Esophagus squamous epithelium (tissue), 5 donors: ENCODE data around the gene FAM114A1. TPM values are rescaled to one million over a fixed set of nuclear protein-coding genes. Genes with fewer than 3 reads are reported as not detected.

Experiments used
- DNase-seq: peaks from one replicate; lab custom pipeline; 2025; lab: John Stamatoyannopoulos, UW
- H3K27ac ChIP-seq, 4 donors: fragments of 200-600 bp; sonication (generic); one replicate each; pipeline ENCODE4 v1.5.1; 2016 to 2019; ENCODE audit warnings: mild to moderate bottlenecking in 1 of 4
- H3K27me3 ChIP-seq, 4 donors: fragments of 200-600 bp; sonication (generic); 1 replicate in 3 of 4; 2 replicates in 1 of 4; pipeline versions ENCODE4 v1.5.1 to v1.6.0; 2017 to 2021; ENCODE audit warnings: antibody characterized with exemption in 1 of 4
- H3K36me3 ChIP-seq, 3 donors: fragments of 200-600 bp; sonication (generic); one replicate each; pipeline ENCODE4 v1.5.1; 2016 to 2019
- H3K4me1 ChIP-seq, 3 donors: fragments of 200-600 bp; sonication (generic); one replicate each; pipeline ENCODE4 v1.5.1; 2017 to 2019
- H3K4me3 ChIP-seq, 4 donors: fragments of 200-600 bp; sonication (generic); 1 replicate in 3 of 4; 2 replicates in 1 of 4; pipeline ENCODE4 v1.5.1; 2016 to 2019; ENCODE audit warnings: mild to moderate bottlenecking in 2 of 4, moderate library complexity in 1 of 4
- H3K9me3 ChIP-seq, 3 donors: fragments of 200-600 bp; sonication (generic); one replicate each; pipeline ENCODE4 v1.5.1; 2016 to 2019
- CTCF ChIP-seq, 6 experiments: fragments of 450-650 bp in 4 of 6; fragments of 200-600 bp in 2 of 6; sonication (generic) in 2 of 6; IDR thresholded peaks; one replicate each; pipeline ENCODE4 v1.5.1; 2016 to 2019; ENCODE audit warnings: antibody characterized with exemption in 6 of 6, mild to moderate bottlenecking in 4 of 6, moderate library complexity in 4 of 6
- POLR2A ChIP-seq, 4 donors: fragments of 450-650 bp; IDR thresholded peaks; one replicate each; pipeline ENCODE4 v1.6.1; 2017; ENCODE audit warnings: antibody characterized with exemption in 4 of 4, mild to moderate bottlenecking in 4 of 4, moderate library complexity in 3 of 4
- WGBS, 2 donors: methylation state at CpG; one replicate each; pipeline ENCODE4 v1.1.5; 2018; 5-methylcytosine and 5-hydroxymethylcytosine counted together
- intact Hi-C: fragments of 100-400 bp; cut with DNase I; formaldehyde crosslinking; loops from one replicate; pipeline ENCODE4 v1.15.0; 2022
- total RNA-seq, 4 donors: library from RNA; depleted of rRNA; stranded (reverse); fragments of >200 nt; gene quantifications; one replicate each; pipeline ENCODE4 v1.1.0, GENCODE V29; 2016
- donor health status: DM: yes; HTN: yes; CAD: no.

Gene FAM114A1
- total RNA-seq, 4 donors from 2014 or later = 36.7 to 80.9 (median 69.2) TPM

GRCh38 chr4:38865445-38865844, 2.2 kb upstream of the FAM114A1 start:
- intact Hi-C loops = loop anchor here (10.0 kb wide), 1 partner anchor 101 kb away; no protein-coding TSS in a partner anchor
- TF ChIP-seq POLR2A (IDR thresholded peaks at IDR 0.05) (no peak), CTCF (IDR thresholded peaks at IDR 0.05) (no peak)
- Histone ChIP-seq H3K9me3 (no peaks in the 10 kb centered on the region), H3K4me3 (no peak overlapping the region), H3K27ac (no peak overlapping the region), H3K27me3 (no peaks in the 10 kb centered on the region), H3K4me1 (peaks cover 6 to 32% (median 22%) of the 10 kb centered on the region in 3 donors), H3K36me3 (peaks cover 0 to 8% (median 0%) of the 10 kb centered on the region in 3 donors)
- 63 to 66% methylated on average over 6 of the region's 6 CpGs for WGBS, 2 donors
- no peak for DNase-seq

- 39 to 46% methylated on average over 10 to 11 of the region's 11 CpGs for WGBS, 2 donors
These were observed 581 bp upstream of the FAM114A1 start for GRCh38 chr4:38866973-38867477.

GRCh38 chr4:38868059-38868960, 704 bp downstream of the FAM114A1 start:
- Histone ChIP-seq H3K4me1 (peaks cover 9 to 61% (median 34%) of the 10 kb centered on the region in 3 donors), H3K4me3 (peak overlapping the region; percentile 58 to 92 (median 83)), H3K9me3 (no peaks in the 10 kb centered on the region), H3K36me3 (peaks cover 0 to 12% (median 0%) of the 10 kb centered on the region in 3 donors), H3K27me3 (no peaks in the 10 kb centered on the region), H3K27ac (peak overlapping the region; percentile 87 to 98 (median 97))
- DNase-seq = no peak
- no peak for TF ChIP-seq CTCF (IDR thresholded peaks at IDR 0.05)
- TF ChIP-seq POLR2A (IDR thresholded peaks at IDR 0.05) = no peak
- intact Hi-C loops = loop anchor here (10.0 kb wide), 1 partner anchor 104 kb away; no protein-coding TSS in a partner anchor
- 17 to 29% methylated on average over 17 to 19 of the region's 30 CpGs for WGBS, 2 donors

More at GRCh38 chr4:38866973-38867477, 581 bp upstream of the FAM114A1 start:
- no peaks in the 10 kb centered on the region for H3K9me3 ChIP-seq
- no peak for DNase-seq
- H3K27me3 ChIP-seq = no peaks in the 10 kb centered on the region
- peaks cover 6 to 48% (median 25%) of the 10 kb centered on the region in 3 donors for H3K4me1 ChIP-seq
- peaks cover 0 to 12% (median 0%) of the 10 kb centered on the region in 3 donors for H3K36me3 ChIP-seq
- TF ChIP-seq CTCF (IDR thresholded peaks at IDR 0.05) (peak in 1 of 6 experiments; percentile 7), POLR2A (IDR thresholded peaks at IDR 0.05) (no peak)
- H3K4me3 ChIP-seq = peak overlapping the region; percentile 58 to 92 (median 83)
- intact Hi-C loops = loop anchor here (10.0 kb wide), 1 partner anchor 102 kb away; no protein-coding TSS in a partner anchor
- H3K27ac ChIP-seq = peak overlapping the region; percentile 87 to 98 (median 97)

GRCh38 chr4:38869511-38869910, 1.9 kb downstream of the FAM114A1 start:
- TF ChIP-seq POLR2A (IDR thresholded peaks at IDR 0.05) = no peak
- TF ChIP-seq CTCF (IDR thresholded peaks at IDR 0.05) = no peak
- H3K27me3 ChIP-seq = no peaks in the 10 kb centered on the region
- no peak for DNase-seq
- peak overlapping the region in 3 of 4 donors; percentile 81 to 92 (median 85) for H3K4me3 ChIP-seq
- 59 to 70% methylated on average over 2 of the region's 2 CpGs for WGBS, 2 donors
- peak overlapping the region in 3 of 4 donors; percentile 96 to 98 (median 98) for H3K27ac ChIP-seq
- H3K4me1 ChIP-seq = peaks cover 9 to 68% (median 39%) of the 10 kb centered on the region in 3 donors
- H3K9me3 ChIP-seq = no peaks in the 10 kb centered on the region
- peaks cover 0 to 12% (median 0%) of the 10 kb centered on the region in 3 donors for H3K36me3 ChIP-seq
- intact Hi-C loops = loop anchor here (10.0 kb wide), 1 partner anchor 105 kb away; no protein-coding TSS in a partner anchor
